CD4-positive, alpha-beta T cell treated with Interleukin-21 for 1 hour (primary cell): Measurements from ENCODE around the gene TSPEAR.
"Not testable (repeated sequence)": the region's sequence is repeated elsewhere in the genome, so short reads cannot be mapped to it uniquely, and the experiment has no call there.

Experiments used
- DNase-seq: peaks from one replicate; pipeline ENCODE4 v3.0.0-alpha.2; 2020

Gene TSPEAR

GRCh38 chr21:44623575-44623974, 87.8 kb downstream of the TSPEAR start:
- DNase-seq: no peak

- DNase-seq: no peak
Observed at GRCh38 chr21:44619886-44620285, 91.5 kb downstream of the TSPEAR start.

- DNase-seq: peak; percentile 76
Observed at GRCh38 chr21:44618909-44619308, 92.5 kb downstream of the TSPEAR start.

- DNase-seq: peak; percentile 4
Observed at GRCh38 chr21:44618504-44618903, 92.9 kb downstream of the TSPEAR start.

- DNase-seq: no peak
Observed at GRCh38 chr21:44617071-44617501, 94.3 kb downstream of the TSPEAR start.

GRCh38 chr21:44616591-44616926, 94.8 kb downstream of the TSPEAR start:
- DNase-seq: no peak

- no peak for DNase-seq
Observed at GRCh38 chr21:44615911-44616590, 95.3 kb downstream of the TSPEAR start.

GRCh38 chr21:44615466-44615865, 95.9 kb downstream of the TSPEAR start:
- no peak for DNase-seq

- no peak for DNase-seq
Observed at GRCh38 chr21:44614961-44615391, 96.4 kb downstream of the TSPEAR start.

GRCh38 chr21:44614161-44614631, 97.2 kb downstream of the TSPEAR start:
- DNase-seq: no peak

GRCh38 chr21:44613386-44614155, 97.8 kb downstream of the TSPEAR start:
- no peak for DNase-seq

GRCh38 chr21:44612669-44613229, 98.6 kb downstream of the TSPEAR start:
- DNase-seq: no peak

GRCh38 chr21:44612029-44612486, 99.3 kb downstream of the TSPEAR start, which contains the start of gene KRTAP10-8:
Gene KRTAP10-8 (plus strand): TSS chr21:44612079. CDS start chr21:44612101, 22 bp downstream.
- DNase-seq: no peak

GRCh38 chr21:44611551-44611950, 99.8 kb downstream of the TSPEAR start:
- no peak for DNase-seq

GRCh38 chr21:44610157-44610843, 101.1 kb downstream of the TSPEAR start:
- not testable (repeated sequence) for DNase-seq

GRCh38 chr21:44609193-44609592, 102.2 kb downstream of the TSPEAR start:
- DNase-seq: no peak

GRCh38 chr21:44606495-44606894, 104.9 kb downstream of the TSPEAR start:
- DNase-seq: no peak

- no peak for DNase-seq
Observed at GRCh38 chr21:44603911-44604310, 107.5 kb downstream of the TSPEAR start.

- DNase-seq: no peak
Observed at GRCh38 chr21:44603109-44603875, 108.1 kb downstream of the TSPEAR start.

- DNase-seq: no peak
Observed at GRCh38 chr21:44602463-44602850, 108.9 kb downstream of the TSPEAR start.

- no peak for DNase-seq
Observed at GRCh38 chr21:44601596-44602462, 109.5 kb downstream of the TSPEAR start.
